ENCODE results near the gene IQCH.

IQCH gene

GRCh38 chr15:67545864-67546263 is 291.3 kb downstream of the IQCH start:
- H3K4me3 ChIP-seq (ENCODE audit: low read depth, low read length) = no peak overlapping the region
- DNase-seq (ENCODE audit: low read depth) = no peak
- no peak for TF ChIP-seq CTCF (IDR thresholded peaks at IDR 0.05; ENCODE audit: insufficient read depth, low read depth, low read length, missing control alignments)

- TF ChIP-seq CTCF (IDR thresholded peaks at IDR 0.05; ENCODE audit: insufficient read depth, low read depth, low read length, missing control alignments) = no peak
- DNase-seq (ENCODE audit: low read depth) = no peak
- no peak overlapping the region for H3K4me3 ChIP-seq (ENCODE audit: low read depth, low read length)
Measured at GRCh38 chr15:67547064-67547463, 292.5 kb downstream of the IQCH start.

GRCh38 chr15:67547836-67548235 is 293.2 kb downstream of the IQCH start:
- no peak for DNase-seq (ENCODE audit: low read depth)
- TF ChIP-seq CTCF (IDR thresholded peaks at IDR 0.05; ENCODE audit: insufficient read depth, low read depth, low read length, missing control alignments) = no peak
- no peak overlapping the region for H3K4me3 ChIP-seq (ENCODE audit: low read depth, low read length)

GRCh38 chr15:67548236-67548852 is 293.8 kb downstream of the IQCH start:
- no peak for DNase-seq (ENCODE audit: low read depth)
- no peak overlapping the region for H3K4me3 ChIP-seq (ENCODE audit: low read depth, low read length)
- no peak for TF ChIP-seq CTCF (IDR thresholded peaks at IDR 0.05; ENCODE audit: insufficient read depth, low read depth, low read length, missing control alignments)

GRCh38 chr15:67548862-67549651 is 294.5 kb downstream of the IQCH start:
- no peak overlapping the region for H3K4me3 ChIP-seq (ENCODE audit: low read depth, low read length)
- no peak for TF ChIP-seq CTCF (IDR thresholded peaks at IDR 0.05; ENCODE audit: insufficient read depth, low read depth, low read length, missing control alignments)
- DNase-seq (ENCODE audit: low read depth) = no peak

GRCh38 chr15:67549736-67550135 is 295.1 kb downstream of the IQCH start:
- H3K4me3 ChIP-seq (ENCODE audit: low read depth, low read length) = no peak overlapping the region
- no peak for TF ChIP-seq CTCF (IDR thresholded peaks at IDR 0.05; ENCODE audit: insufficient read depth, low read depth, low read length, missing control alignments)
- no peak for DNase-seq (ENCODE audit: low read depth)

Data from GM12865 (cell line).